ENCODE results near the gene PSME4.

DNA sequence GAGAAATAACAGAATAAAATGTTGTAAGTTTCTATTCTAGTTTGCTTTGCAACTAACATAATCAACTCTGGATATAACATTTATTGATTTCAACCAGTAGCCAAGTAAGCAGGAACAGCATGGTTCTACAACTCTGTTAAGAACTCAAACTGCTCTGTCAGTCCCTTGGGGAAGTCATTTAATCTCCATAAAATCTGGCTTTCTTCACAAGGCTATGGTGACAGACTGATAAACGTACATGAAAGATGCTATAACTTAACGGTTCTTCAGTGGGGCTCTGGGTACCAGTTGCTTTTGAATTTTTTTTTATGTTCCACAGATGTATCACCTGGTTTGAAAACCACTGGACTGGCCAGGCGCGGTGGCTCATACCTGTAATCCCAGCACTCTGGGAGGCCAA, 10.3 kb downstream of the PSME4 start:
- no peak for TF ChIP-seq CTCF (conservative IDR thresholded peaks at IDR 0.05; ENCODE audit: low read depth in 2 of 2)
- TF ChIP-seq EZH2 (IDR thresholded peaks at IDR 0.05; ENCODE audit: low read depth, unreplicated experiment), result no peak
- TF ChIP-seq, protein P1, sequence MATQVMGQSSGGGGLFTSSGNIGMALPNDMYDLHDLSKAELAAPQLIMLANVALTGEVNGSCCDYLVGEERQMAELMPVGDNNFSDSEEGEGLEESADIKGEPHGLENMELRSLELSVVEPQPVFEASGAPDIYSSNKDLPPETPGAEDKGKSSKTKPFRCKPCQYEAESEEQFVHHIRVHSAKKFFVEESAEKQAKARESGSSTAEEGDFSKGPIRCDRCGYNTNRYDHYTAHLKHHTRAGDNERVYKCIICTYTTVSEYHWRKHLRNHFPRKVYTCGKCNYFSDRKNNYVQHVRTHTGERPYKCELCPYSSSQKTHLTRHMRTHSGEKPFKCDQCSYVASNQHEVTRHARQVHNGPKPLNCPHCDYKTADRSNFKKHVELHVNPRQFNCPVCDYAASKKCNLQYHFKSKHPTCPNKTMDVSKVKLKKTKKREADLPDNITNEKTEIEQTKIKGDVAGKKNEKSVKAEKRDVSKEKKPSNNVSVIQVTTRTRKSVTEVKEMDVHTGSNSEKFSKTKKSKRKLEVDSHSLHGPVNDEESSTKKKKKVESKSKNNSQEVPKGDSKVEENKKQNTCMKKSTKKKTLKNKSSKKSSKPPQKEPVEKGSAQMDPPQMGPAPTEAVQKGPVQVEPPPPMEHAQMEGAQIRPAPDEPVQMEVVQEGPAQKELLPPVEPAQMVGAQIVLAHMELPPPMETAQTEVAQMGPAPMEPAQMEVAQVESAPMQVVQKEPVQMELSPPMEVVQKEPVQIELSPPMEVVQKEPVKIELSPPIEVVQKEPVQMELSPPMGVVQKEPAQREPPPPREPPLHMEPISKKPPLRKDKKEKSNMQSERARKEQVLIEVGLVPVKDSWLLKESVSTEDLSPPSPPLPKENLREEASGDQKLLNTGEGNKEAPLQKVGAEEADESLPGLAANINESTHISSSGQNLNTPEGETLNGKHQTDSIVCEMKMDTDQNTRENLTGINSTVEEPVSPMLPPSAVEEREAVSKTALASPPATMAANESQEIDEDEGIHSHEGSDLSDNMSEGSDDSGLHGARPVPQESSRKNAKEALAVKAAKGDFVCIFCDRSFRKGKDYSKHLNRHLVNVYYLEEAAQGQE (IDR thresholded peaks at IDR 0.05; ENCODE audit: unreplicated experiment), result no peak
- TF ChIP-seq EZH2phosphoT487 (IDR thresholded peaks at IDR 0.05; ENCODE audit: unreplicated experiment), result no peak
- TF ChIP-seq ZNF331 (CRISPR knock-in tag; IDR thresholded peaks at IDR 0.05; ENCODE audit: low read depth), result no peak
- no peak for TF ChIP-seq JUNB (IDR thresholded peaks at IDR 0.05; ENCODE audit: unreplicated experiment)
- no peak for TF ChIP-seq POLR2AphosphoS5 (IDR thresholded peaks at IDR 0.05; ENCODE audit: low read depth)
- TF ChIP-seq CREB1 (CRISPR knock-in tag; IDR thresholded peaks at IDR 0.05; ENCODE audit: low read depth), result no peak
- no peak for TF ChIP-seq ZNF462 (CRISPR knock-in tag; IDR thresholded peaks at IDR 0.05)
- TF ChIP-seq ETS1 (IDR thresholded peaks at IDR 0.05), result no peak
- TF ChIP-seq NANOG (IDR thresholded peaks at IDR 0.05; ENCODE audit: borderline replicate concordance), result no peak

All from GM23338 (cell line).